Prostate gland (tissue), 2 donors: ENCODE results near the gene TOP1. TPM values are rescaled to one million over a fixed set of nuclear protein-coding genes. Genes with fewer than 3 reads are reported as not detected.

Experiments used
- DNase-seq: peaks from one replicate; pipeline ENCODE4 v3.0.0-alpha.2; 2019; ENCODE audit warnings: low spot score
- H3K27ac ChIP-seq, 2 donors: fragments of 200-600 bp; sonication (generic); 2 replicates each; pipeline ENCODE4 v1.5.1; 2017 to 2019
- H3K27me3 ChIP-seq: fragments of 200-600 bp; sonication (generic); replicated peaks from 2 replicates; pipeline ENCODE4 v1.5.1; 2019; ENCODE audit not compliant: insufficient read depth
- H3K36me3 ChIP-seq, 2 donors: fragments of 200-600 bp; sonication (generic); 1 replicate in 1 of 2; 2 replicates in 1 of 2; pipeline versions ENCODE4 v1.5.1 to v1.8.1; 2017 to 2019
- H3K4me1 ChIP-seq: fragments of 200-600 bp; sonication (generic); replicated peaks from 2 replicates; pipeline ENCODE4 v1.5.1; 2019
- H3K4me3 ChIP-seq, 2 donors: fragments of 200-600 bp; sonication (generic); 2 replicates each; pipeline ENCODE4 v1.5.1; 2017 to 2019
- H3K9me3 ChIP-seq: fragments of 200-600 bp; sonication (generic); 2 replicates; pipeline ENCODE4 v1.5.1; 2017
- CTCF ChIP-seq, 4 experiments: fragments of 200-600 bp in 2 of 4; fragments of 450-650 bp in 2 of 4; sonication (generic) in 2 of 4; IDR thresholded peaks; 1 replicate in 3 of 4; 2 replicates in 1 of 4; pipeline ENCODE4 v1.5.1; 2016 to 2019; ENCODE audit warnings: antibody characterized with exemption in 4 of 4, mild to moderate bottlenecking in 2 of 4, moderate library complexity in 2 of 4
- POLR2A ChIP-seq: fragments of 450-650 bp; IDR thresholded peaks from one replicate; pipeline ENCODE4 v1.6.1; 2016; ENCODE audit warnings: antibody characterized with exemption, mild to moderate bottlenecking
- POLR2AphosphoS5 ChIP-seq: sonication (generic); formaldehyde crosslinking; IDR thresholded peaks from one replicate; pipeline ENCODE4 v1.6.1; 2017; ENCODE audit warnings: antibody characterized with exemption
- WGBS: methylation state at CpG from one replicate; pipeline ENCODE4 v1.1.5; 2018; 5-methylcytosine and 5-hydroxymethylcytosine counted together
- intact Hi-C: fragments of 100-400 bp; cut with DNase I; formaldehyde crosslinking; loops from one replicate; pipeline ENCODE4 v1.14.2; 2022
- total RNA-seq, 2 donors: library from RNA; depleted of rRNA; stranded (reverse); fragments of >200 nt; gene quantifications; one replicate each; pipeline ENCODE4 v1.1.0, GENCODE V29; 2016

The TOP1 gene
- total RNA-seq, 2 donors from 2014 or later, result 32.3 to 36.9 TPM

- DNase-seq, result no peak
- no peak overlapping the region for H3K27ac ChIP-seq
- H3K36me3 ChIP-seq, result no peaks in the 10 kb centered on the region
- TF ChIP-seq POLR2A (no peak), POLR2AphosphoS5 (peak; percentile 28), CTCF (IDR thresholded peaks at IDR 0.05) (no peak)
- H3K4me1 ChIP-seq, result no peaks in the 10 kb centered on the region
- H3K4me3 ChIP-seq, result no peak overlapping the region
- no peaks in the 10 kb centered on the region for H3K9me3 ChIP-seq
- no peaks in the 10 kb centered on the region for H3K27me3 ChIP-seq
- 51% methylated on average over 3 of the region's 3 CpGs for WGBS
- intact Hi-C loops, result no loop called here
These were observed 11.1 kb upstream of the TOP1 start for GRCh38 chr20:41017448-41018042.

- 63% methylated on average over 2 of the region's 2 CpGs for WGBS
These were observed 10.5 kb upstream of the TOP1 start for GRCh38 chr20:41018153-41018552.

GRCh38 chr20:41023549-41023948 is 5.1 kb upstream of the TOP1 start:
- no peak for TF ChIP-seq CTCF (IDR thresholded peaks at IDR 0.05)
- no peak for TF ChIP-seq POLR2AphosphoS5
- TF ChIP-seq POLR2A, result no peak
- intact Hi-C loops, result no loop called here
- H3K27me3 ChIP-seq, result no peaks in the 10 kb centered on the region
- no peak for DNase-seq
- H3K9me3 ChIP-seq, result no peaks in the 10 kb centered on the region
- no peak overlapping the region for H3K4me3 ChIP-seq
- H3K36me3 ChIP-seq, result no peaks in the 10 kb centered on the region
- no peak overlapping the region for H3K27ac ChIP-seq
- H3K4me1 ChIP-seq, result no peaks in the 10 kb centered on the region
- 84% methylated on average over 3 of the region's 3 CpGs for WGBS

More at GRCh38 chr20:41018153-41018552, 10.5 kb upstream of the TOP1 start:
- H3K27me3 ChIP-seq, result no peaks in the 10 kb centered on the region
- DNase-seq, result no peak
- H3K36me3 ChIP-seq, result no peaks in the 10 kb centered on the region
- intact Hi-C loops, result no loop called here
- H3K4me3 ChIP-seq, result no peak overlapping the region
- H3K27ac ChIP-seq, result no peak overlapping the region
- TF ChIP-seq CTCF (IDR thresholded peaks at IDR 0.05), result no peak
- TF ChIP-seq POLR2AphosphoS5, result no peak
- TF ChIP-seq POLR2A, result no peak
- no peaks in the 10 kb centered on the region for H3K9me3 ChIP-seq
- H3K4me1 ChIP-seq, result no peaks in the 10 kb centered on the region

GRCh38 chr20:41027366-41027765 is 1.3 kb upstream of the TOP1 start:
- TF ChIP-seq POLR2A (no peak), POLR2AphosphoS5 (no peak), CTCF (IDR thresholded peaks at IDR 0.05) (no peak)
- H3K9me3 ChIP-seq, result no peaks in the 10 kb centered on the region
- H3K27ac ChIP-seq, result no peak overlapping the region
- DNase-seq, result no peak
- 81% methylated on average over 8 of the region's 8 CpGs for WGBS
- peaks cover 8% of the 10 kb centered on the region for H3K4me1 ChIP-seq
- no peak overlapping the region for H3K4me3 ChIP-seq
- intact Hi-C loops, result no loop called here
- H3K36me3 ChIP-seq, result no peaks in the 10 kb centered on the region
- no peaks in the 10 kb centered on the region for H3K27me3 ChIP-seq

GRCh38 chr20:41027872-41028358 is 707 bp upstream of the TOP1 start:
- intact Hi-C loops, result no loop called here
- Histone ChIP-seq H3K27ac (peak overlapping the region; percentile 67 to 94), H3K4me1 (peaks cover 8% of the 10 kb centered on the region), H3K4me3 (peak overlapping the region; percentile 96 to 100), H3K27me3 (no peaks in the 10 kb centered on the region), H3K9me3 (no peaks in the 10 kb centered on the region), H3K36me3 (no peaks in the 10 kb centered on the region)
- DNase-seq, result no peak
- 24% methylated on average over 10 of the region's 10 CpGs for WGBS
- TF ChIP-seq POLR2A (no peak), POLR2AphosphoS5 (no peak)
